Colonic mucosa (tissue), 4 donors: ENCODE results near the gene INPP5A. TPM values are rescaled to one million over a fixed set of nuclear protein-coding genes. Genes with fewer than 3 reads are reported as not detected.

Experiments
- DNase-seq: peaks from one replicate; pipeline ENCODE4 v3.0.0-alpha.2; 2020
- H3K27ac ChIP-seq: fragments of 200-600 bp; one replicate; pipeline ENCODE4 v1.8.0; 2021
- H3K27me3 ChIP-seq: fragments of 200-600 bp; one replicate; pipeline ENCODE4 v1.8.0; 2021
- H3K36me3 ChIP-seq: fragments of 200-600 bp; one replicate; pipeline ENCODE4 v1.8.0; 2021
- H3K4me1 ChIP-seq: fragments of 200-600 bp; one replicate; pipeline ENCODE4 v1.8.0; 2021; ENCODE audit warnings: mild to moderate bottlenecking
- H3K4me3 ChIP-seq: fragments of 200-600 bp; one replicate; pipeline ENCODE4 v1.8.0; 2021
- H3K9ac ChIP-seq, 2 donors: one replicate each; pipeline ENCODE4 v1.7.0; 2013; ENCODE audit warnings: control low read depth in 2 of 2, low read depth in 2 of 2, low read length in 2 of 2
- H3K9me3 ChIP-seq: fragments of 200-600 bp; one replicate; pipeline ENCODE4 v1.8.0; 2021
- CTCF ChIP-seq: fragments of 200-600 bp; IDR thresholded peaks from one replicate; pipeline ENCODE4 v1.8.0; 2022; ENCODE audit warnings: antibody characterized with exemption, mild to moderate bottlenecking
- intact Hi-C: fragments of 100-400 bp; cut with DNase I; formaldehyde crosslinking; loops from one replicate; pipeline ENCODE4 v1.14.1; 2022
- total RNA-seq, 2 donors: library from RNA; stranded (reverse); fragmentation: NEBNext Ultra II Directional in 1 of 2; extraction: Animal tissue kit (Norgen Biotek cat#: 25700) in 1 of 2; gene quantifications; one replicate each; pipeline ENCODE4 v1.2.1, GENCODE V29; 2021
- donor health status: healthy.
- donor health status: DM: no; HTN: no; CAD: no.
- donor health status: DM: no; HTN: no; CAD: no.

INPP5A gene
- total RNA-seq, 2 donors from 2014 or later = 29.9 to 41.5 TPM

GRCh38 chr10:132693676-132694075 lies 156.1 kb downstream of the INPP5A start:
- H3K4me1 ChIP-seq = no peaks in the 10 kb centered on the region
- intact Hi-C loops = no loop called here
- H3K9ac ChIP-seq = no peak overlapping the region
- no peak for TF ChIP-seq CTCF
- H3K27me3 ChIP-seq = no peaks in the 10 kb centered on the region
- no peak overlapping the region for H3K27ac ChIP-seq
- DNase-seq = no peak
- H3K36me3 ChIP-seq = no peaks in the 10 kb centered on the region
- no peaks in the 10 kb centered on the region for H3K9me3 ChIP-seq
- H3K4me3 ChIP-seq = no peak overlapping the region

GRCh38 chr10:132696204-132696603 lies 158.6 kb downstream of the INPP5A start:
- H3K9ac ChIP-seq = no peak overlapping the region
- no peaks in the 10 kb centered on the region for H3K4me1 ChIP-seq
- intact Hi-C loops = no loop called here
- TF ChIP-seq CTCF = no peak
- H3K4me3 ChIP-seq = no peak overlapping the region
- no peak for DNase-seq
- H3K36me3 ChIP-seq = no peaks in the 10 kb centered on the region
- H3K27me3 ChIP-seq = no peaks in the 10 kb centered on the region
- no peak overlapping the region for H3K27ac ChIP-seq
- H3K9me3 ChIP-seq = no peaks in the 10 kb centered on the region

GRCh38 chr10:132696728-132697577 lies 159.4 kb downstream of the INPP5A start:
- DNase-seq = no peak
- Histone ChIP-seq H3K27me3 (no peaks in the 10 kb centered on the region), H3K27ac (no peak overlapping the region), H3K4me1 (no peaks in the 10 kb centered on the region), H3K9ac (no peak overlapping the region), H3K4me3 (no peak overlapping the region), H3K36me3 (no peaks in the 10 kb centered on the region), H3K9me3 (no peaks in the 10 kb centered on the region)
- no peak for TF ChIP-seq CTCF
- intact Hi-C loops = no loop called here

- Histone ChIP-seq H3K27me3 (no peaks in the 10 kb centered on the region), H3K9me3 (no peaks in the 10 kb centered on the region), H3K9ac (no peak overlapping the region), H3K4me1 (no peaks in the 10 kb centered on the region), H3K4me3 (no peak overlapping the region), H3K27ac (no peak overlapping the region), H3K36me3 (no peaks in the 10 kb centered on the region)
- no peak for TF ChIP-seq CTCF
- DNase-seq = no peak
- intact Hi-C loops = no loop called here
These were observed 160.1 kb downstream of the INPP5A start for GRCh38 chr10:132697578-132698200.

GRCh38 chr10:132698211-132698751 lies 160.7 kb downstream of the INPP5A start:
- intact Hi-C loops = no loop called here
- Histone ChIP-seq H3K4me1 (no peaks in the 10 kb centered on the region), H3K27ac (no peak overlapping the region), H3K36me3 (no peaks in the 10 kb centered on the region), H3K9ac (no peak overlapping the region), H3K27me3 (no peaks in the 10 kb centered on the region), H3K9me3 (no peaks in the 10 kb centered on the region), H3K4me3 (no peak overlapping the region)
- no peak for TF ChIP-seq CTCF
- no peak for DNase-seq
